Activated T-helper 17 cell treated with anti-CD3 and anti-CD28 coated beads, Interleukin-2, amount 50 U/mL, for 72 hours (primary cell): ENCODE measurements around the gene PAXX. TPM values are rescaled to one million over a fixed set of nuclear protein-coding genes. Genes with fewer than 3 reads are reported as not detected.

Experiments
- ATAC-seq: fragments of 150-1000 bp; cut with Tn5 transposase; replicated peaks from 2 replicates; pipeline ENCODE4 v1.10.0; 2021; ENCODE audit warnings: mild to moderate bottlenecking, moderate library complexity
- H3K27ac Mint-ChIP-seq: one replicate; pipeline ENCODE4 v1.8.0; 2022; ENCODE audit warnings: mixed read lengths
- H3K27me3 Mint-ChIP-seq: one replicate; pipeline ENCODE4 v1.8.0; 2022; ENCODE audit warnings: mixed read lengths
- H3K36me3 Mint-ChIP-seq: one replicate; pipeline ENCODE4 v1.8.0; 2022; ENCODE audit warnings: low read depth, mild to moderate bottlenecking, mixed read lengths
- H3K4me1 Mint-ChIP-seq: one replicate; pipeline ENCODE4 v1.8.0; 2022; ENCODE audit warnings: mixed read lengths
- H3K4me3 Mint-ChIP-seq: one replicate; pipeline ENCODE4 v1.8.0; 2022; ENCODE audit warnings: mild to moderate bottlenecking, mixed read lengths
- H3K9me3 Mint-ChIP-seq: one replicate; pipeline ENCODE4 v1.8.0; 2022; ENCODE audit warnings: mixed read lengths
- total RNA-seq, 2 donors: library from RNA; stranded (reverse); gene quantifications; one replicate each; pipeline ENCODE4 v1.2.3, GENCODE V29; 2022

The PAXX gene
- total RNA-seq, 2 donors from 2014 or later, result 31.1 to 49.1 TPM

DNA sequence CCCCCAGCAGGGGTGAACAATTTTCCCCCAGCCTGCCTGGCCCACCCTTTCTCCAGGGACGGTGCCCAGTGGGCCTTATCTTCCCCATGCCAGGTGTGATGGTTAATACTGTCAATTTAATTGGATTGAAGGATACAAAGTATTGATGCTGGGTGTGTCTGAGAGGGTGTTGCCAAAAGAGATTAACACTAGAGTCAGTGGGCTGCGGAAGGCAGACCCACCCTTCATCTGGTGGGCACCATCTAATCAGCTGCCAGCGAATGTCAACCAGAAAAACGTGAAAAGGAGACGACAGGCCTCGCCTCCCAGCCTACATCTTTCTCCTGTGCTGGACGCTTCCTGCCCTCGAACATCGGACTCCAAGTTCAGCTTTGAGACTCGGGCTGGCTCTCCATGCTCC, 45.3 kb downstream of the PAXX start:
- no peaks in the 10 kb centered on the region for H3K27me3 Mint-ChIP-seq
- no peaks in the 10 kb centered on the region for H3K9me3 Mint-ChIP-seq
- no peak for ATAC-seq

DNA sequence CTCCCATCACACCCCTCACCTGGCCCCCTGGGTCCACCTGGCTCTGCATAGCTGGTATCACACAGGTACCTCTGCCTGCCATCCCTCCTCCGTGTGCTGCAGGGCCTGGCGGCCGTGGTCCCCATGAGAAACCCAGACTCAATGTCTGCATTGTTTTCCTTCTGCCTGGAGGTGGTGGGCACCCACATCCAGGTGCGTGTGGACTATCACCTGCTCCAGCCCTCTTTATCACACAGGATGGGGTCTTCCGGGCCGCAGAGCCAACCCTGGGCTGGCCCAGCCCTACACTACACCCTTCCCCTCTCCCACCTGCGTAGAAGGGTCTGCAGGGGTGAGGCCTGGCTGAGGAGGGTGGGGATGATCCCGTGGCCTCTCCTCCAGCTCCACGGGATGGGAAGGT, 46.7 kb downstream of the PAXX start:
- ATAC-seq, result no peak
- no peak overlapping the region for H3K4me3 Mint-ChIP-seq
- H3K4me1 Mint-ChIP-seq, result peaks cover 4% of the 10 kb centered on the region
- no peaks in the 10 kb centered on the region for H3K27me3 Mint-ChIP-seq
- H3K9me3 Mint-ChIP-seq, result no peaks in the 10 kb centered on the region
- H3K27ac Mint-ChIP-seq, result no peak overlapping the region
- peaks cover 18% of the 10 kb centered on the region for H3K36me3 Mint-ChIP-seq

More for the DNA sequence above, 45.3 kb downstream of the PAXX start:
- H3K4me3 Mint-ChIP-seq, result no peak overlapping the region
- no peak overlapping the region for H3K27ac Mint-ChIP-seq
- H3K4me1 Mint-ChIP-seq, result peaks cover 4% of the 10 kb centered on the region
- H3K36me3 Mint-ChIP-seq, result peaks cover 18% of the 10 kb centered on the region

DNA sequence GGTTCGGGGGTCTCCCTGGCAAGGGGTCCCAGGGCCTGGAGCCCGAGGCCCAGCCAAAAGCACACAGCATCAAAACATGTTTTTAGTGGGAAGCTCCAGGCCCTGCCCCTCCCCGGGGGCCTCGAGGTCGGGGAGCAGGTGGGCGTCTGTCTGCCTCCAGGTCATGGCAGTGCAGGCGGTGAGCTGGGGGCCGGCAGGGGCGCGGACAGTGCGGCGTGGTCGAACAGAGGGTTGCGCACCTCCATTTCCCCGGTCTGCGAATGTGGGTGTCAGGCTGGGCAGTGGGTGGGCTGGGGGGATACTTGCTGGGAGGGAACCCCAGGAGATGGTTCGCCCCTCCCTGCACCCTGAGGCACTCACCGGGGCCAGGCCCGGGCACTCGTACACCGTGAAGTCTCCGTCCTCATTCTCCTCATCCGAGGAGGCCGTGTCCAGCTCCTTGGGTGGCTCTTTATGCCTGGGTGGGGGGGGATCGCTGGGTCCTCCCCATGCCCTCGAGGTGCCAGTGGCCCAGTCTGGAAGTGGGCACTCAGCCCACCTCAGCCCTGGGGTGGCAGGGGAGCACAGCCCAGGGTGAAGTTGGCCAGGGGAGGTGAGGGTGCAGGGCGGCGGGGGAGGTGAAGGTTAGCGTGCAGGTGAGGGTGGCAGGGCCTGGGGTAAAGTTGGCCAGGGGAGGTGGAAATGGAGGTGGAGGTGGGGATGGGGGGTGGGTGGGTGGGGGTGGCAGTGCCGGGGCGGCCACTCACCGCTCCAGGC, 47.6 kb downstream of the PAXX start:
- Mint-ChIP-seq H3K9me3 (no peaks in the 10 kb centered on the region), H3K27ac (no peak overlapping the region), H3K36me3 (peaks cover 19% of the 10 kb centered on the region), H3K4me1 (peaks cover under 1% of the 10 kb centered on the region), H3K4me3 (no peak overlapping the region), H3K27me3 (no peaks in the 10 kb centered on the region)
- no peak for ATAC-seq

DNA sequence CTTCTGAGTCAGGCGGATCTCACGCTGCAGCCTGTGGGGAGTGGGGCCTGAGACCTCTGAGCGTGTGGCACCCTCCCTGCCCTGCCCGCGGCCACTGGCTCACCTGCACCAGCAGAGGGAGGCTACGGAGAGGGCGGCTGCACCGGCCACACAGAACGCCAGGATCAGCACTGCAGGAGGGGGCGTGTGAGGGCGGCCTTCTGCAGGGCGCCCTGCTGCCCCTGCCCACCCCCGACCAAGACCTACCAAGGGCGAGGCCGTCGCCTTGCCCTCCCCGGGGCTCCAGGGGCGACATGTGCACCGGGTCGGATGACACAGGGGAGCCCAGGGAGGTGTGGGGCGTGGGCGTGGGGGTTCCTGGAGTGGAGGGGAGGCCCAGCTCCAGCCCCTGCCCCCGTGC, 48.3 kb downstream of the PAXX start:
- Mint-ChIP-seq H3K27ac (no peak overlapping the region), H3K4me3 (no peak overlapping the region), H3K4me1 (no peaks in the 10 kb centered on the region), H3K27me3 (no peaks in the 10 kb centered on the region), H3K9me3 (no peaks in the 10 kb centered on the region), H3K36me3 (peaks cover 23% of the 10 kb centered on the region)
- no peak for ATAC-seq

DNA sequence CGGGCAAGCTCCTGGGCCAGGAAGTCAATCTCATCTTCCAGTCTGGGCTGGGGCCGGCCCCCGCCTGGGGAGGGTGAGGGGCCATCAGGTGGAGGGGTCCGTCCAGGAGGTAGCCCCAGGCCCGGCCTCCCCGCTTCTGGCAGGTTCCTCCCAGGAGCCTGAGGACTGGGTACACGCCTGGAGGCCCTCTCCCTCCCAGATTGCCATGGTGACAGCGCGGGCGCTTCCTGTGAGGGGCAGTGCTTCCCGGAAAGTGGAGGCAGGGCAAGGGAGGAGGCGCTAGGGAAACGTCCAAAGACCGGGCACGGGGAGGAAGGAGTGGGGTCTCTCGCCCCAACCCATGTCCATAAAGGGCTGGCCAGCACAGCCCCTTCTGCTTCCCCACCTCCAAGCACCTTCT, 48.9 kb downstream of the PAXX start:
- Mint-ChIP-seq H3K27ac (no peak overlapping the region), H3K9me3 (no peaks in the 10 kb centered on the region), H3K4me1 (no peaks in the 10 kb centered on the region), H3K27me3 (no peaks in the 10 kb centered on the region), H3K4me3 (no peak overlapping the region), H3K36me3 (peaks cover 23% of the 10 kb centered on the region)
- no peak for ATAC-seq

DNA sequence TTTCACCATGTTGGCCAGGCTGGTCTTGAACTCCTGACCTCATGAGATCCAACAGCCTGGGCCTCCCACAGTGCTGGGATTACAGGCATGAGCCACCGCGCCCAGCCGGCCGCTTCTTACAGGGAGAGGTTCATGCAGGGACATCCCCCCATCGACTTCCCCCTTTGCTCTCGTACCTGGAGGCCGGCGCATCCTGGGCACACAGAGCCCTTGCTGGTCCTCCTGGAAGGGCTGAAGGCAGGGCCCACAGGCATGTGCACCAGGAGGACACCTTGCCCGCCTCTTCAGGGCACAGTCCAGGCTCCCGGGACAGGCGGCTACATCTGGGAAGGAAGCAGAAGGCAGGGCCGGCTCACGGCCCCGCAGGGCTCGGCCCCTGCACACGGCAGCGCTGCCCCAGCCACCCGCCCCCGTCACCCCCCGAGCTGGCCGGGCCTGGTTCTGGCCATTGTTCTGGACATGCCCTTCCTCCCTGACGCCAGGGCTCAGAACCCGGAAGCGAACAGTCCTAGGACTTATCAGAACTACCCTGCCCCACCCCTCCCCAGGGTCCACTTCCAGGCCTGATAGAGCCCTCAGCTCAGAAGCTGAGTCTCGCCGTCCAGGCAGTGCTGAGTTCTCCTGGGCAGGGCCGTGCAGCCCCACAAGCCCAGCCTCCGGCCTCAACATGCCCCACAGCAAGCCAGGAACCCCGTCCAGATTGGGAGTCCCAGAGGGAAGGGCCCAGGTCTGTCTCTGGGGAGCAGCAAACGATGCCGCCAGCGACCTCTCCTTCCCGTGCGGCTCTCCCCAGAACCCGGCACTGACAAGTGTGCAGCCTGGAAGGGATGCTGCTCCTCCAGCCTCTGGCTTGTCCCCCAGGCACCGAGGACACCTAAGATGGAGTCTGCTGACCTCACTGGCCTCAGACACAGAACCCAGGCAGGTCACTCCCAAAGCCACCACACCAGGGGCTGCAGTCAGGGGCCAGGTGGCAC, 50.8 kb downstream of the PAXX start:
- H3K36me3 Mint-ChIP-seq, result peaks cover 20% of the 10 kb centered on the region
- no peak overlapping the region for H3K27ac Mint-ChIP-seq
- no peaks in the 10 kb centered on the region for H3K4me1 Mint-ChIP-seq
- H3K27me3 Mint-ChIP-seq, result no peaks in the 10 kb centered on the region
- no peak overlapping the region for H3K4me3 Mint-ChIP-seq
- no peak for ATAC-seq
- H3K9me3 Mint-ChIP-seq, result no peaks in the 10 kb centered on the region

Other genes starting within 250 kb of the PAXX start
- gene LCN10, start 249.5 kb upstream of the PAXX start, total RNA-seq, result 1 to 10 TPM; 1.0 to 1.8 TPM
- gene LCN6, start 243.9 kb upstream of the PAXX start, total RNA-seq, result not detected
- gene LCN8, start 234.2 kb upstream of the PAXX start, total RNA-seq, result not detected
- gene LCN15, start 227.9 kb upstream of the PAXX start, total RNA-seq, result not detected
- gene TMEM141, start 201.1 kb upstream of the PAXX start, total RNA-seq, result 10 to 100 TPM; 30.1 to 30.7 TPM
- gene CCDC183, start 196.1 kb upstream of the PAXX start, total RNA-seq, result 1 to 10 TPM in 1 of 2 donors, under 1 TPM in 1; 0.41 to 2.1 TPM
- 100 to 1,000 TPM in 1 of 2 donors, 10 to 100 TPM in 1; 51.5 to 108 TPM for gene RABL6, start 184.5 kb upstream of the PAXX start, total RNA-seq
- gene AJM1, start 149.9 kb upstream of the PAXX start, total RNA-seq, result 10 to 100 TPM in 1 of 2 donors, 1 to 10 TPM in 1; 4.3 to 12.9 TPM
- gene PHPT1, start 143.0 kb upstream of the PAXX start, total RNA-seq, result 100 to 1,000 TPM; 138 to 194 TPM
- 10 to 100 TPM; 18.6 to 27.4 TPM for gene MAMDC4, start 140.1 kb upstream of the PAXX start, total RNA-seq
- gene EDF1, start 126.1 kb upstream of the PAXX start, total RNA-seq, result 100 to 1,000 TPM; 221 to 265 TPM
- gene TRAF2, start 105.9 kb upstream of the PAXX start, total RNA-seq, result 10 to 100 TPM; 54.4 to 56.8 TPM
- gene FBXW5, start 47.7 kb upstream of the PAXX start, total RNA-seq, result 10 to 100 TPM; 91.0 to 99.2 TPM
- gene C8G, start 47.2 kb upstream of the PAXX start, total RNA-seq, result 1 to 10 TPM in 1 of 2 donors, not detected in 1; 3.1 TPM
- 1 to 10 TPM in 1 of 2 donors, under 1 TPM in 1; 0.54 to 2.4 TPM for gene LCN12, start 40.1 kb upstream of the PAXX start, total RNA-seq
- gene PTGDS, start 14.9 kb upstream of the PAXX start, total RNA-seq, result 1 to 10 TPM in 1 of 2 donors, not detected in 1; 1.3 TPM
- gene LCNL1, start 9.4 kb upstream of the PAXX start, total RNA-seq, result under 1 TPM in 1 of 2 donors, not detected in 1; 0.11 TPM
- gene CLIC3, start 4.1 kb downstream of the PAXX start, total RNA-seq, result under 1 TPM in 1 of 2 donors, not detected in 1; 0.26 TPM
- gene ABCA2, start 35.8 kb downstream of the PAXX start, total RNA-seq, result 10 to 100 TPM; 43.0 to 63.9 TPM
- gene FUT7, start 39.7 kb downstream of the PAXX start, total RNA-seq, result 10 to 100 TPM; 12.1 to 27.9 TPM
- gene NPDC1, start 53.8 kb downstream of the PAXX start, total RNA-seq, result 10 to 100 TPM; 66.3 to 96.1 TPM
- under 1 TPM; 0.39 to 0.69 TPM for gene ENTPD2, start 61.6 kb downstream of the PAXX start, total RNA-seq
- gene SAPCD2, start 78.1 kb downstream of the PAXX start, total RNA-seq, result 10 to 100 TPM in 1 of 2 donors, 1 to 10 TPM in 1; 5.6 to 21.9 TPM
- gene UAP1L1, start 85.1 kb downstream of the PAXX start, total RNA-seq, result 10 to 100 TPM; 27.9 to 33.0 TPM
- gene MAN1B1, start 94.6 kb downstream of the PAXX start, total RNA-seq, result 10 to 100 TPM; 38.2 to 67.6 TPM
- gene DPP7, start 122.3 kb downstream of the PAXX start, total RNA-seq, result 100 to 1,000 TPM; 219 to 255 TPM
- gene GRIN1, start 146.7 kb downstream of the PAXX start, total RNA-seq, result 1 to 10 TPM in 1 of 2 donors, under 1 TPM in 1; 0.06 to 1.2 TPM
- gene LRRC26, start 177.6 kb downstream of the PAXX start, total RNA-seq, result not detected
- gene TMEM210, start 179.6 kb downstream of the PAXX start, total RNA-seq, result not detected
- gene ANAPC2, start 196.1 kb downstream of the PAXX start, total RNA-seq, result 10 to 100 TPM; 50.6 to 53.1 TPM
- 10 to 100 TPM; 43.7 to 84.7 TPM for gene SSNA1, start 196.3 kb downstream of the PAXX start, total RNA-seq
- gene TPRN, start 208.3 kb downstream of the PAXX start, total RNA-seq, result 1 to 10 TPM; 5.5 to 9.4 TPM
- 10 to 100 TPM; 19.3 to 27.3 TPM for gene TMEM203, start 213.2 kb downstream of the PAXX start, total RNA-seq
- 10 to 100 TPM; 20.5 to 40.2 TPM for gene NDOR1, start 213.3 kb downstream of the PAXX start, total RNA-seq
- gene RNF208, start 229.8 kb downstream of the PAXX start, total RNA-seq, result 1 to 10 TPM; 3.5 to 7.4 TPM
- gene CYSRT1, start 232.8 kb downstream of the PAXX start, total RNA-seq, result under 1 TPM; 0.32 to 0.40 TPM
- gene RNF224, start 235.1 kb downstream of the PAXX start, total RNA-seq, result under 1 TPM in 1 of 2 donors, not detected in 1; 0.17 TPM
- gene SLC34A3, start 238.5 kb downstream of the PAXX start, total RNA-seq, result not detected
- gene TUBB4B, start 248.9 kb downstream of the PAXX start, total RNA-seq, result 100 to 1,000 TPM; 232 to 372 TPM